ENCODE measurements around the gene ADAM33. TPM values are rescaled to one million over a fixed set of nuclear protein-coding genes. Genes with fewer than 3 reads are reported as not detected.

Gene ADAM33
- total and polyA plus RNA-seq, 2 of the 8 experiments (the other 6 are each of a cell fraction or from before 2014, with no cell fraction given): 4.2 to 6.0 TPM

DNA sequence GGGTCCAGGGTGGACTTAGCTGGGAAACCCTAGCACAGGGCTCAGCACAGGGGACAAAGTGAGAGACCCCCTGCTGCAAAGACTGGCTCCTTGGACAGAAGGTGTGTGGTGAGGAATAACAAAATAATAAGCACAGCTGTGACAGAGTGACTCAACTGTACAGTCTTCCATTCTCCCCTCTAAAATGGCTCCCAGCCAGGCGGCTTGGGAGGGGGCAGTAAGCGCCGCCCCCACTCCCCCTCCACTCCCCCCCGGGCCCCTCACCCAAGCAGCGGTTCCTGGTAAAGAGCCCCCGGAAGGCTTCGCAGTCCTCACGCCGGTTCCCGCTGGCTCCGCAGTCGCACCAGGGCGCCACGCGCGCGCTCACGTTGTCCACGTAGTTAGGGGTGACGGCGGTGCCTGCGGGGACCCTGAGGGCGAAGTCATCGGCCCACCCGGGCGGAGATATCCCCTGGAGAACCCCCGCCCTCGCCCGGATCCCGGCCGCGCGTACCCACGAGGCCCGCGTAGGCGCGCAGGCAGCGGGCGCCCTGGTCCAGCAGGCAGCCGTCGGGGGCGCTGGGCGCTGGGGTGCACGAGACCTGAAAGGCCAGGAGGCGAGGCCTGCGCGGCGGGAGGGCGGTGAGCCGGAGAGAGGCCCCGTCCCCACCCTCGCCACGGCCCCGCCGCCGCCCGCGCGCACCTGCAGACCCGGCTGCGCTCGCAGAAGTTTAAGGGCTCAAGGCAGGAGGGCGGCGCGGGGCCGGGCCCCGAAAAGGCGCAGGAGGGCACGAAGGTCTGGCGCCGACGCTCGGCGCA, 21.3 kb downstream of the ADAM33 start:
- Histone ChIP-seq H2BK120ac (replicated peaks; ENCODE audit: low read depth, low read length) (no peak overlapping the region), H3K9me3 (ENCODE audit: insufficient read depth in 2 of 2, low read depth in 1 of 2, low read length in 1 of 2) (peaks cover 0 to 17% of the 10 kb centered on the region in 2 experiments; a peak in 2 of 4 replicates), H3K79me1 (ENCODE audit: low read depth, low read length) (no peaks in the 10 kb centered on the region), H3K27ac (ENCODE audit: low read depth, low read length) (no peak overlapping the region), H3K56ac (replicated peaks; ENCODE audit: insufficient read length, low read depth, low read length) (no peak overlapping the region), H4K5ac (ENCODE audit: insufficient read length, low read depth, low read length) (no peak overlapping the region), H3K18ac (ENCODE audit: extremely low read depth, low read length) (no peak overlapping the region), H3K79me2 (ENCODE audit: control insufficient read depth in 1 of 2, insufficient read depth in 2 of 2, low read length in 2 of 2) (no peaks in the 10 kb centered on the region), H3K4ac (replicated peaks; ENCODE audit: insufficient read length, low read depth, low read length) (no peak overlapping the region), H3K23ac (ENCODE audit: insufficient read length) (no peak overlapping the region), H4K91ac (replicated peaks; ENCODE audit: insufficient read length, low read length) (no peak overlapping the region), H3K36me3 (ENCODE audit: control insufficient read depth in 2 of 4, insufficient read depth in 4 of 4, low read length in 3 of 4) (peaks cover 0 to 5% (median 0%) of the 10 kb centered on the region in 4 experiments; a peak in 1 of 8 replicates), H3K23me2 (ENCODE audit: low read depth, low read length) (peaks cover 2% of the 10 kb centered on the region; the same call in 1 of the 2 replicates), H3K9ac (replicated peaks in 1 of 4; ENCODE audit: extremely low read depth in 1 of 4, low read depth in 3 of 4, low read length in 3 of 4) (no peak overlapping the region), H3K4me3 (ENCODE audit: extremely low read depth in 1 of 4, insufficient read depth in 2 of 4, low read depth in 3 of 4, low read length in 4 of 4) (no peak overlapping the region), H3K14ac (ENCODE audit: insufficient read length) (no peak overlapping the region), H2BK15ac (ENCODE audit: low read length) (no peak overlapping the region), H3K4me1 (replicated peaks in 1 of 4; ENCODE audit: control insufficient read depth in 3 of 4, insufficient read depth in 4 of 4, low read length in 3 of 4) (peaks cover 0 to 4% (median 0%) of the 10 kb centered on the region in 4 experiments; a peak in 2 of 7 replicates), H2AK5ac (ENCODE audit: low read depth, low read length) (no peak overlapping the region), H4K8ac (ENCODE audit: extremely low read depth, insufficient read depth, low read length) (no peak overlapping the region), H3K4me2 (ENCODE audit: insufficient read depth in 1 of 2, low read depth in 2 of 2, low read length in 2 of 2) (no peak overlapping the region; a peak in 1 of 4 replicates), H2AFZ (ENCODE audit: low read length) (no peak overlapping the region), H2BK5ac (ENCODE audit: low read depth, low read length) (no peak overlapping the region), H3K27me3 (replicated peaks in 1 of 4; ENCODE audit: control insufficient read depth in 3 of 4, extremely low read depth in 1 of 4, insufficient read depth in 3 of 4, low read length in 3 of 4) (peaks cover 0 to 2% (median 0%) of the 10 kb centered on the region in 4 experiments; a peak in 1 of 7 replicates), H2BK20ac (ENCODE audit: low read length) (no peak overlapping the region), H4K20me1 (replicated peaks in 1 of 2; ENCODE audit: control insufficient read depth in 1 of 2, insufficient read depth in 2 of 2, low read length in 2 of 2) (peaks cover 0 to 2% of the 10 kb centered on the region in 2 experiments), H2BK12ac (ENCODE audit: low read depth, low read length) (no peak overlapping the region)
- POLR2A ChIA-PET (ENCODE audit: partially characterized antibody): no interaction called here
- CTCF ChIA-PET (ENCODE audit: partially characterized antibody): interaction anchor here (0.8 to 5.3 kb wide), 6 partner anchors 10 to 98 kb away, joined by 3 to 28 read pairs (median 4); no protein-coding TSS in a partner anchor
- WGBS, 2 experiments (ENCODE audit: extremely low coverage in 1 of 2, insufficient coverage in 1 of 2, insufficient read length in 1 of 2, insufficient replicate concordance in 2 of 2, low coverage in 1 of 2, low lambda C conversion rate in 2 of 2, missing lambda C conversion rate in 1 of 2): 97% methylated on average over 42 of the region's 75 CpGs; no CpG with 5 or more reads in 1 of the 2 experiments
- FAIRE-seq (no peak), DNase-seq (ENCODE audit: low read depth in 1 of 2, low spot score in 2 of 2) (no peak)
- TF ChIP-seq NANOG (IDR thresholded peaks at IDR 0.05; ENCODE audit: insufficient read depth, low read depth, low read length, poor library complexity, severe bottlenecking) (no peak), JUN (IDR thresholded peaks at IDR 0.05; ENCODE audit: low read depth, low read length) (no peak), ASH2L (IDR thresholded peaks at IDR 0.05; ENCODE audit: low read length) (no peak), GABPA (IDR thresholded peaks at IDR 0.05; ENCODE audit: borderline replicate concordance, insufficient read depth, low read length) (no peak), NRF1 (IDR thresholded peaks at IDR 0.05; ENCODE audit: low read depth, low read length) (no peak), KDM5A (IDR thresholded peaks at IDR 0.05; ENCODE audit: low read length) (no peak), MAFK (IDR thresholded peaks at IDR 0.05; ENCODE audit: low read depth, low read length) (no peak), CHD1 (IDR thresholded peaks at IDR 0.05; ENCODE audit: low read depth, low read length) (no peak), CREB1 (IDR thresholded peaks at IDR 0.05) (no peak), SIRT6 (IDR thresholded peaks at IDR 0.05; ENCODE audit: low read length) (no peak), POU5F1 (IDR thresholded peaks at IDR 0.05; ENCODE audit: low read depth, low read length) (no peak)

Measured in H1 (cell line).